ENCODE data around the gene ITGB1.
A peak's percentile ranks its signal among the peaks of the same experiment; 100 is the strongest.

ITGB1 gene

DNA sequence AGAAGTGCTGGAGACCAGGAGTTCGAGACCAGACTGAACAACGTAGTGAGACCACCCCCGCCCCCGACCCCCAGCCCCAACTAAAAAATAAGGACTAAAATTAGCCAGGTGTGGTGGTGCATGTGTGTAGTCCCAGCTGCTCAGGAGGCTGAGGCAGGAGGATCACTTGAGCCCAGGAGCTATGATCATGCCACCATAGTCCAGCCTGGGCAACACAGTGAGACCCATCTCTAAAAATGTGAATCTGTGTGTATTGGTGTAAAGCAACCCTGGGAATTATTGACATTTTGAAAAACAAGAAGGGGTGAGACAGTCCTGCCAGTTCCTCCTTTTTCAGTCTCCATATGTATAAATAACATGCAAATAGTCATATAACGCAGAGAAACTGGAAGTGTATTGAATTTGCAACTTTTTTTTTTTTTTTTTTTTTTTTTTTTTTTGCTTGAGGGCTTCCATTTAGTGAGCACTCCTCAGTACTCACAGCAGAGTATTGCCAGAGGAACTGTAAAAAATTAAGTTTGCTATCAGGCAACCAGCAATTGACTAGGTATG lies 3.4 kb upstream of the ITGB1 start:
- no CpG with 5 or more reads among the region's 5 CpGs for WGBS (ENCODE audit: extremely low coverage, insufficient coverage, low lambda C conversion rate)
- H2AK5ac ChIP-seq (ENCODE audit: low read length), result no peak overlapping the region
- H3K4ac ChIP-seq (ENCODE audit: low read depth, low read length), result peak overlapping the region; percentile 96
- peak overlapping the region; percentile 47 for H3K56ac ChIP-seq (ENCODE audit: low read length)
- no peak overlapping the region for H3K4me3 ChIP-seq (ENCODE audit: low read length)
- peak overlapping the region; percentile 1 for H3K9ac ChIP-seq (ENCODE audit: low read length)
- H3K27ac ChIP-seq (ENCODE audit: low read depth, low read length), result peak overlapping the region; percentile 54
- peaks cover 18% of the 10 kb centered on the region for H3K79me2 ChIP-seq (ENCODE audit: control insufficient read depth, insufficient read depth, low read length)
- H3K4me1 ChIP-seq (ENCODE audit: control insufficient read depth, low read depth, low read length), result peaks cover 5% of the 10 kb centered on the region
- H4K8ac ChIP-seq (ENCODE audit: low read depth, low read length), result no peak overlapping the region
- no peaks in the 10 kb centered on the region for H3K36me3 ChIP-seq (ENCODE audit: control insufficient read depth, insufficient read depth, low read length)
- peak overlapping the region; percentile 92 for H2BK15ac ChIP-seq (replicated peaks; ENCODE audit: low read depth)
- H3K18ac ChIP-seq (ENCODE audit: low read length), result peak overlapping the region; percentile 92
- no peak overlapping the region for H3K23ac ChIP-seq (ENCODE audit: low read length)
- H2BK120ac ChIP-seq (ENCODE audit: low read depth, low read length), result peak overlapping the region; percentile 94
- H3K27me3 ChIP-seq (ENCODE audit: insufficient read depth, low read length, poor library complexity), result no peaks in the 10 kb centered on the region
- H4K5ac ChIP-seq (ENCODE audit: low read length), result no peak overlapping the region
- no peak for DNase-seq
- H2BK5ac ChIP-seq (ENCODE audit: low read length), result no peak overlapping the region
- H3K79me1 ChIP-seq (ENCODE audit: low read length), result no peaks in the 10 kb centered on the region
- H3K4me2 ChIP-seq (ENCODE audit: low read length), result no peak overlapping the region

DNA sequence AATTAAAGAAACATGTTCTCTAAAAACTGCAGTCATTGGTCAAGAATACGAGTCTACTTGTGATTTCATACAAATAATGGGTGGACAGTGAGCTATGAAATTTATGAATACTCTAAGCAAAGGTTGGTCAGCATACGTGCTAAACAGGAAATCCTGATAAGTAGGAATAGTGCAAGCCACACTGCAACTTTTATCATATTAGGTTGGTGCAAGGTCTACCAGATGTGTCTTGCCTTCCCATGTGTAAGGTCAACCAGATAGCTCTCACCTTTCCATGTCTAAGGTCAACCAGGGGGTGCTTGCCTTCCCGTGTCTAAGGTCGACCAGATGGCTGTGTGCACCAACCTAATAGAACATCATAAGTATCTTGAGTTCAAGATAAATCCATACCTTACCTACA lies 2.0 kb upstream of the ITGB1 start:
- Histone ChIP-seq H2BK5ac (ENCODE audit: low read length) (peak overlapping the region; percentile 35), H3K4me1 (ENCODE audit: control insufficient read depth, low read depth, low read length) (peaks cover 9% of the 10 kb centered on the region), H4K8ac (ENCODE audit: low read depth, low read length) (no peak overlapping the region), H2BK120ac (ENCODE audit: low read depth, low read length) (no peak overlapping the region), H3K79me2 (ENCODE audit: control insufficient read depth, insufficient read depth, low read length) (peaks cover 31% of the 10 kb centered on the region), H3K9ac (ENCODE audit: low read length) (no peak overlapping the region), H3K23ac (ENCODE audit: low read length) (no peak overlapping the region), H3K18ac (ENCODE audit: low read length) (peak overlapping the region; percentile 61), H3K36me3 (ENCODE audit: control insufficient read depth, insufficient read depth, low read length) (no peaks in the 10 kb centered on the region), H3K4me3 (ENCODE audit: low read length) (no peak overlapping the region), H3K4ac (ENCODE audit: low read depth, low read length) (no peak overlapping the region), H3K79me1 (ENCODE audit: low read length) (no peaks in the 10 kb centered on the region), H3K4me2 (ENCODE audit: low read length) (peak overlapping the region; percentile 18), H3K27me3 (ENCODE audit: insufficient read depth, low read length, poor library complexity) (no peaks in the 10 kb centered on the region), H3K56ac (ENCODE audit: low read length) (peak overlapping the region; percentile 11), H2AK5ac (ENCODE audit: low read length) (no peak overlapping the region), H4K5ac (ENCODE audit: low read length) (no peak overlapping the region), H3K27ac (ENCODE audit: low read depth, low read length) (no peak overlapping the region), H2BK15ac (replicated peaks; ENCODE audit: low read depth) (no peak overlapping the region)
- WGBS (ENCODE audit: extremely low coverage, insufficient coverage, low lambda C conversion rate), result no CpG with 5 or more reads among the region's 4 CpGs
- DNase-seq, result no peak

DNA sequence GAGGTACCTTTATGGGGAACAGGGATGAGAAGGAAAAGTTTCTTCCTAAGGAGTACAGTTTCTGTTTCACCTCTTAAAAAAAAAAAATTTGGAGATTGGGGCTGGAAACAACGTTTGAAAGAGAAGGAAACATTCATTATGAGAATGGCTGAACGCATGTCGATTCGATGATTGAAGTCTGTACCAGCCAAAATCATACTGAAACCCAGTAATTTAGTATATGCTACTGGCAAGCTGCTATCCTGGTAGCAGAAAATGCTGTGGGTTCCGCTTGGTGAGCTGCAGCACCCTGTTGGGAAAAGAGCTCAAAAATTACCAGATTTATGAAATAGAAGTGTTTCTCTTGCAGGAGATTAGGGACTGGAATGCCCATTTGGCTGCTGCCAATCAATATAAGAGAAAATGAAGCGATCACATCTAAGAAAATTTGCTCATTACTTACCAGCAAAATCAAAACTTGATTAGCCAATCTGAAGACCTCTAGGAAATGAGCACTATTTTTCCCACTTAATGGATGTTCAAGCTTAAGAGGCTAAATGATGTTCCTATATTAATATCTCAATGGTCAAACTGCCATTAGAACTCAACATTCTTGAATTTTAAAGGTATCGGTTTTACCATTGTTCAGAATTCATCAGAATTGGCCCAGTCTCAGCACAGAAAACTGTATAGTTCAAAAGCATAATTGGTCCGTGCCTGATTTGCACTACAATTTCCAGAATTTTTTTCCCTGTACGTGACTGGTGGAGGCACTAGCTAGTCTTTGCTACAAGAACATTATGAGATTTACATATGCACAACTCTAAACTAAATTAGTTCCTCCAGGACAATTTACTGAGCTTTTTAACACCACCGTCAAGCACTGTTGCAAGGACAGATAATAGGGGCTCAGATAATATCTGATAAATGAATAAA lies 1.2 kb upstream of the ITGB1 start:
- H3K27me3 ChIP-seq (ENCODE audit: insufficient read depth, low read length, poor library complexity), result no peaks in the 10 kb centered on the region

DNA sequence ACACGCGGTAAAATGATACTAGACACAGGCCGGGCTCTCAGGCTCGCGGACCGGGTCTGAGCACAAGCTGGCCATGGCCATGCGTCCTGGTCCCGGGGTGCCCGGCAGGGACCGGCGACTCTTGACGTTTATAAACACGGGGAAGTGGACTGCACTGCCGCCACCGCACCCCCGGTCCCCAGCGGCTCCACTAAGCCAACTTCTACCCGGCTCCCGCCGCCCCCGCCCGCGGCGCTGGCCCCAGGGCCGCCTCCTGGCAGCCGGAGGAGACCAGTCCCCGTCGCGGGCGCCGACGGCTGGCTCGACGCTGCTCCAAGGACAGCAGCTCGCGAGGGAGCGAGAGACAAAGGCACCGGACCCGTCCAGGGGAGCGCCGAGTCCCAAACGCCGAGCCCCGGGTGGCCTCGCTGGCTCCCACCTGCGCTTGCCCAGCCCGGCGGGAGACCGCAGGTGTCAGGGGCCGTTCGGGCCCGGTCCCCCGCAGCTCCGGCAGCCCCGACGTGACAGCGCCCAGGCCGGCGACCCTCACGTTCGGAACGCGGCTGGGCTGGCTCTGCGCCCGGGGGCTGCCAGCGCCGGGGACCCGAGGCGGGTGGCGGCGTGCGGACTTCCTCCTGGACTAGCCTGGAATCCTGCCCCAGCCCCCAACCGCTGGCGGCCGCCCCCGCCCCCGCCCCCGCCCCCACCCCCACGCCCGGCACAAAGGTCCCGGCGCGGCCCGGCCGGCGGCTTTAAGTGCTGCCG lies 517 bp downstream of the ITGB1 start:
- H3K79me1 ChIP-seq (ENCODE audit: low read length), result no peaks in the 10 kb centered on the region
- H3K23ac ChIP-seq (ENCODE audit: low read length), result peak overlapping the region; percentile 30
- H3K27ac ChIP-seq (ENCODE audit: low read depth, low read length), result peak overlapping the region; percentile 94
- no peaks in the 10 kb centered on the region for H3K27me3 ChIP-seq (ENCODE audit: insufficient read depth, low read length, poor library complexity)
- no CpG with 5 or more reads among the region's 87 CpGs for WGBS (ENCODE audit: extremely low coverage, insufficient coverage, low lambda C conversion rate)
- H3K56ac ChIP-seq (ENCODE audit: low read length), result peak overlapping the region; percentile 92
- H3K79me2 ChIP-seq (ENCODE audit: control insufficient read depth, insufficient read depth, low read length), result peaks cover 54% of the 10 kb centered on the region
- H3K18ac ChIP-seq (ENCODE audit: low read length), result peak overlapping the region; percentile 100
- no peak overlapping the region for H4K8ac ChIP-seq (ENCODE audit: low read depth, low read length)
- H3K4me1 ChIP-seq (ENCODE audit: control insufficient read depth, low read depth, low read length), result peaks cover 15% of the 10 kb centered on the region
- no peak overlapping the region for H2AK5ac ChIP-seq (ENCODE audit: low read length)
- peak overlapping the region; percentile 86 for H2BK120ac ChIP-seq (ENCODE audit: low read depth, low read length)
- peak; percentile 64 for DNase-seq
- H2BK5ac ChIP-seq (ENCODE audit: low read length), result peak overlapping the region; percentile 47
- H3K9ac ChIP-seq (ENCODE audit: low read length), result peak overlapping the region; percentile 89
- peak overlapping the region; percentile 94 for H3K4ac ChIP-seq (ENCODE audit: low read depth, low read length)
- H4K5ac ChIP-seq (ENCODE audit: low read length), result no peak overlapping the region
- no peak overlapping the region for H2BK15ac ChIP-seq (replicated peaks; ENCODE audit: low read depth)
- peak overlapping the region; percentile 76 for H3K4me3 ChIP-seq (ENCODE audit: low read length)
- H3K4me2 ChIP-seq (ENCODE audit: low read length), result peak overlapping the region; percentile 87
- no peaks in the 10 kb centered on the region for H3K36me3 ChIP-seq (ENCODE audit: control insufficient read depth, insufficient read depth, low read length)

More for the DNA sequence above, 1.2 kb upstream of the ITGB1 start:
- no CpG with 5 or more reads among the region's 10 CpGs for WGBS (ENCODE audit: extremely low coverage, insufficient coverage, low lambda C conversion rate)
- Histone ChIP-seq H2BK5ac (ENCODE audit: low read length) (peak overlapping the region; percentile 100), H2BK120ac (ENCODE audit: low read depth, low read length) (peak overlapping the region; percentile 94), H3K4ac (ENCODE audit: low read depth, low read length) (peak overlapping the region; percentile 74), H3K23ac (ENCODE audit: low read length) (no peak overlapping the region), H3K56ac (ENCODE audit: low read length) (peak overlapping the region; percentile 99), H2BK15ac (replicated peaks; ENCODE audit: low read depth) (no peak overlapping the region), H3K4me1 (ENCODE audit: control insufficient read depth, low read depth, low read length) (peaks cover 10% of the 10 kb centered on the region), H3K79me1 (ENCODE audit: low read length) (no peaks in the 10 kb centered on the region), H3K79me2 (ENCODE audit: control insufficient read depth, insufficient read depth, low read length) (peaks cover 37% of the 10 kb centered on the region), H3K36me3 (ENCODE audit: control insufficient read depth, insufficient read depth, low read length) (no peaks in the 10 kb centered on the region), H3K4me3 (ENCODE audit: low read length) (peak overlapping the region; percentile 73), H3K4me2 (ENCODE audit: low read length) (peak overlapping the region; percentile 87), H4K8ac (ENCODE audit: low read depth, low read length) (no peak overlapping the region), H4K5ac (ENCODE audit: low read length) (peak overlapping the region; percentile 77), H3K18ac (ENCODE audit: low read length) (peak overlapping the region; percentile 94), H3K9ac (ENCODE audit: low read length) (peak overlapping the region; percentile 98), H2AK5ac (ENCODE audit: low read length) (peak overlapping the region; percentile 79), H3K27ac (ENCODE audit: low read depth, low read length) (peak overlapping the region; percentile 95)
- no peak for DNase-seq

DNA sequence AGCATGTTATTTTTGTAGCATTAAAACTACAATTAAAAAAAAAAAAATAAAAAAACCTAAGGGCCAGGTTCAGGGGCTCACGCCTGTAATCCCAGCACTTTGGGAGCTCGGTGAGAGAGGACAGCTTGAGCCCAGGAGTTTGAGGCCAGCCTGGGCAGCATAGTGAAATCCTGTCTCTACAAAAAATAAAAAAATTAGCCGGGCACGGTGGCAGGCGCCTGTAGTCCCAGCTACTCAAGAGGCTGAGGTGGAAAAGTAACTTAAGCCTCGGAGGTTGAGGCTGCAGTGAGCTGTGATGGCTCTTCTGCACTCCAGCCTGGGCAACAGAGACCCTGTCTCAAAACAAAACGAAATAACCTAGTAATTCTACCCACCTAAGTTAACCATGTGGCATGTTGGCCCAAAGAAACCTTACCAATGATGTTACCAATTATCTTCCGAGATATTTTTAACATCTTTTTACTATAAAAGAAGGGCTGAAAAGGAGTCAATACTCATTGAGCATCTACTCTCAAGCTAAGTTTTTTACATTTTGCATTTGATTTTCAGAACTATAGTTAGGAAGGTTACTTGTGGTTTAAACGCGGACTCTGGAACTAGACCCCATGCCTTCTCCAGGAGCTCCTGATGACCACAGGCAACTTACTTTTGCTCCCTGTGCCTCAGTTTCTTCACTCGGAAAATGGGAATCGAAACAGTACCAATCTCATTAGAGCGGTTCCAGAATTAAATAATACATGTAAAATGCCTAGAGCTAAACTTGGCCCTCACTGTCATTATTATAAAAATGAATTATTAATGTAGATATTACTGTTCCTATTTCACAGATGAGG lies 1.4 kb downstream of the ITGB1 start:
- H2BK120ac ChIP-seq (ENCODE audit: low read depth, low read length), result no peak overlapping the region
- H2BK15ac ChIP-seq (replicated peaks; ENCODE audit: low read depth), result no peak overlapping the region
- H4K8ac ChIP-seq (ENCODE audit: low read depth, low read length), result no peak overlapping the region
- no peaks in the 10 kb centered on the region for H3K79me1 ChIP-seq (ENCODE audit: low read length)
- H3K4me2 ChIP-seq (ENCODE audit: low read length), result peak overlapping the region; percentile 87
- no peaks in the 10 kb centered on the region for H3K27me3 ChIP-seq (ENCODE audit: insufficient read depth, low read length, poor library complexity)
- H3K79me2 ChIP-seq (ENCODE audit: control insufficient read depth, insufficient read depth, low read length), result peaks cover 58% of the 10 kb centered on the region
- no peak overlapping the region for H3K23ac ChIP-seq (ENCODE audit: low read length)
- H2AK5ac ChIP-seq (ENCODE audit: low read length), result no peak overlapping the region
- H4K5ac ChIP-seq (ENCODE audit: low read length), result no peak overlapping the region
- no peak for DNase-seq
- no CpG with 5 or more reads among the region's 13 CpGs for WGBS (ENCODE audit: extremely low coverage, insufficient coverage, low lambda C conversion rate)
- peak overlapping the region; percentile 76 for H3K4me3 ChIP-seq (ENCODE audit: low read length)
- H3K18ac ChIP-seq (ENCODE audit: low read length), result peak overlapping the region; percentile 88
- H3K36me3 ChIP-seq (ENCODE audit: control insufficient read depth, insufficient read depth, low read length), result no peaks in the 10 kb centered on the region
- peak overlapping the region; percentile 89 for H3K9ac ChIP-seq (ENCODE audit: low read length)
- H3K27ac ChIP-seq (ENCODE audit: low read depth, low read length), result peak overlapping the region; percentile 46
- peaks cover 15% of the 10 kb centered on the region for H3K4me1 ChIP-seq (ENCODE audit: control insufficient read depth, low read depth, low read length)
- H3K4ac ChIP-seq (ENCODE audit: low read depth, low read length), result no peak overlapping the region
- no peak overlapping the region for H2BK5ac ChIP-seq (ENCODE audit: low read length)
- peak overlapping the region; percentile 92 for H3K56ac ChIP-seq (ENCODE audit: low read length)

Measured in mesendoderm (in vitro differentiated cells).